SH-SY5Y (cell line): Measurements from ENCODE around the gene RHOXF1.
"Not testable (repeated sequence)": the region's sequence is repeated elsewhere in the genome, so short reads cannot be mapped to it uniquely, and the experiment has no call there.

Source experiments
- GATA2 ChIP-seq: IDR thresholded peaks from 2 replicates; pipeline ENCODE4 v1.6.1; 2011; ENCODE audit warnings: mild to moderate bottlenecking, low read depth, low read length
- GATA3 ChIP-seq: IDR thresholded peaks from 2 replicates; pipeline ENCODE4 v1.6.1; 2011; ENCODE audit warnings: low read depth, mild to moderate bottlenecking, low read length, moderate library complexity

RHOXF1 gene, protein sequence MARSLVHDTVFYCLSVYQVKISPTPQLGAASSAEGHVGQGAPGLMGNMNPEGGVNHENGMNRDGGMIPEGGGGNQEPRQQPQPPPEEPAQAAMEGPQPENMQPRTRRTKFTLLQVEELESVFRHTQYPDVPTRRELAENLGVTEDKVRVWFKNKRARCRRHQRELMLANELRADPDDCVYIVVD

GRCh38 chrX:120115438-120115963, at the start of gene RHOXF1:
Gene RHOXF1, minus strand, starts transcription at chrX:120115913. Its CDS starts 51 bp downstream, at chrX:120115862.
- TF ChIP-seq GATA3 (no peak), GATA2 (no peak)

DNA sequence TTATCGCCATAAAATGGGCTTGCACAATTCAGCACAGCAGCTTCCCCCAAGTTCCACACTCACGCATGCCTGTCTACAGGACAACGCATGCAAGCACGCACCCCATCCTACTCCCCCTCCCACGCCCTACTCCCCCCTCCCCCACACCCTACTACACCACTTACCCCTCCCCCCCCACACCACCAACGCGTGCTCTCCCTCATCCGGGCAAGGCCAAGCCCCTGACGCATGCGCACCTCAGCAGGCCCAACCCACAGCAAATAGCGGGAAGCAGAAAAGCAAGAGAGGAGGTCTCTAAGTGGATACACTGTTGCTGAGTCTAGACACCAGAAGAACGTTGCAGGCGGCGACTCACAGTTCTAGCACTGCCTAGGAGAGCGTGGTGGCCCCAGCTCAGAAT, 42.6 kb upstream of the RHOXF1 start, which contains the start of gene RHOXF2:
TSS of gene RHOXF2 (plus strand) at position 301 of the 400 bp plus-strand sequence. CDS start 138 bp downstream, outside the sequence.
- not testable (repeated sequence) for TF ChIP-seq GATA3, GATA2

DNA sequence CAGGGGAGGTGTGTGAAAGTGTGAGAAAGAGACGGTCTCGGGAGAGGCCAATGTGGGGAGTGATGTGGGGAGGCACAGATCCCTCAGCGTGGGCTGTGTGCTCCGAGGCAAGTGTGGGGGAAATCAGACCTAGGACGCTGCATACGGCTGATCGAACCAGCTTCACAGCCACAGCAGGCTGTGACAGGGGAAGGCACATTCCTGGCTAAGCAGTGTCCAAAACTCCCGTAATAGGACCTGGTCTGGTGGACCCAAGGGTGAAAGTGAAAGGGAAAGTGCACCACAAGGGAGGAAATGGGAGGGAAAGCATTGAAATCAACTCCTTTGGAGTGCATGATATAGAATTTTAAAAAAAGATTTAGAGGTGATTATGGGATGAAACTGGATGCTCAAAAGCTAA, 31.8 kb upstream of the RHOXF1 start:
- TF ChIP-seq GATA2: no peak
- no peak for TF ChIP-seq GATA3

- TF ChIP-seq GATA2 (no peak), GATA3 (no peak)
Measured at GRCh38 chrX:120145295-120145925, 29.7 kb upstream of the RHOXF1 start.

- TF ChIP-seq GATA3 (no peak), GATA2 (no peak)
Measured at GRCh38 chrX:120144178-120144844, 28.6 kb upstream of the RHOXF1 start.

DNA sequence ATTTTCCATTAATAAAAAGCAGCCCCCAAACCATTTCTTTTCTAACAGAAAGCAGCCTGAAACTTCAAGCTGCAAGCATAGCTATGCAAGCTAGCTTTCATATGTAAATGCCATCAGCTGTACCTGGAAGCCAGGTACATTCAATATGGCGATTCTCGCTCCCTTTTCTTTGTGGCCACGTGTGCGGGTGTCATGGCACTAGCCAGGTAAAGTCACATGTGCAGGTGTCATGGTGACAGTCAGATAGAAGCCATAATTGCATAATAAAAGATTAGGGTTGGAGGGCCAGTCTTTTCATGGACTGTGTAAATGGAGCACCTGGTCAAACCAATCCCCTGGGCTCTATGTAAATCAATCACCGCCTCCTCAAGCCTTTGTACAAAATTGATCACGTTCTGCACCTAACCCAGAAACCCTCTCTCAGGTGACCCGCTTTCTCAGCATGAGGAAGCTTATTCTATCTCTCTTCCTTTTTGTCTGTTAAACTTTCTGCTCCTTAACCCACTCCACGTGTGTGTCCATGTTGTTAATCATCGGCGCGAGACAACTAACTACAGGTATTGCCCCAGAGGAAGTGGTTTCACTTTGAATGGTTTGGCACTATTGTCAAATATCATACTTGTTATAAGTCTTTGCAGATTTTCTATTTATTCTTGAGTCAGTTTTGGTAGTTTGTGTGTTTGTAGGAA, 24.7 kb upstream of the RHOXF1 start:
- TF ChIP-seq GATA2 (no peak), GATA3 (no peak)

DNA sequence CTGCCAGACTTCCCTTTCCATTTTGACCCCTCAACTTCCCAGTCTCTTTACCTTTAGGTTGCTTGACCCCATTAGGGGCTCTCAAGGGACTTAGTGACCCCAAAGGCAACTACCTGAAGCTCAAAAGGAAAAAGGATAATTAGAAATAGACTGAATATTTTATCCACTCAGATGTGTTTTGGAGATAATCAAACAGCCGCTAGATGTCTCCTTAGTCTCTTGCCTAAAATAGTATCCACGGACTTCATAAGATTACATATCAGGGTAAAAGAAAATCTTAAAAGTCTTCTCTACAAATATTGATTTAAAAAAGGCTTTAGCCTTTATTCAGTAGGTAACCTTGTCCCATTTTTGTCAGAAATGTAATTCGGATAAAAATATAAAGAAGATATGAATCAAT, 21.7 kb upstream of the RHOXF1 start:
- TF ChIP-seq GATA3 (no peak), GATA2 (no peak)

- TF ChIP-seq GATA3 (no peak), GATA2 (no peak)
Measured at GRCh38 chrX:120136840-120137239, 21.1 kb upstream of the RHOXF1 start.

DNA sequence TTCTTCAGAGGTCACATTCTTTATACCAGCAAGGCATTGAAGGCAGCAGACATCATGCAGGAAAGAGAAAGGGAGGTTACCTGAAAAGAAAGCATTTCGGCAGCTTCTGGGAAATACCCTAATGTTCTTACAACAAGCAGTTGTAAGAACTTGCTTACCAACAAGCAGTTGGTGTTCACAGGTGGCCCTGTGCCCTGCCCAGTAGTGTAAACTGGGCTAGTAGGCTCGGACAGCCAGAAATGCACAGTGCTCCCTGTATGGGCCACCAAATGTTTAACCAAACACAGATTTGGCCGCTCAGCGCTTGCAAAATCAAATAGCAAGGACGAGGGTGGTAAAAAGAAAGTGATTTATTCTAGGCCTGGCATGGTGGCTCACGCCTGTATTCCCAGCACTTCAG, 20.4 kb upstream of the RHOXF1 start:
- TF ChIP-seq GATA3: no peak
- TF ChIP-seq GATA2: no peak

- TF ChIP-seq GATA2: no peak
- TF ChIP-seq GATA3: no peak
Measured at GRCh38 chrX:120125444-120125843, 9.7 kb upstream of the RHOXF1 start.

DNA sequence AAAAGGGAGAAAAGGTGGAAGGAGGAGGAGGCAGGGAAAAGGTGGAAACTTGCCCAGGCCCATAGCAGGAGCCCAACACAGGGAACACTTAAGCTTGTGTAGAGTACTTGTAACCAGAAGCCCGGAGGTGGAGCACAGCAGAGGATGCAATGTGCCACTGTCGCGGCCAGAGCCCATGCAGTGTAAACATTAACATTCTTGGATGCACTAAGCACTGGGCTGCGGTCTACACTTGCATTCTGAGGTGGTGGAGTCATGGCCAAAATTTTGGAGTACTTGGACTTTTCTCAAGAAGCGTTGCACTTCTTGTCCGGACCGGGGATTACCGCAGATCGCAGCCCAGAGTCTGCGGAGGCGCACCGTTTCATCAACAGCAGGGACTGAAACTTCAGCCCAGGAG, 4.5 kb upstream of the RHOXF1 start:
- TF ChIP-seq GATA3 (no peak), GATA2 (no peak)

DNA sequence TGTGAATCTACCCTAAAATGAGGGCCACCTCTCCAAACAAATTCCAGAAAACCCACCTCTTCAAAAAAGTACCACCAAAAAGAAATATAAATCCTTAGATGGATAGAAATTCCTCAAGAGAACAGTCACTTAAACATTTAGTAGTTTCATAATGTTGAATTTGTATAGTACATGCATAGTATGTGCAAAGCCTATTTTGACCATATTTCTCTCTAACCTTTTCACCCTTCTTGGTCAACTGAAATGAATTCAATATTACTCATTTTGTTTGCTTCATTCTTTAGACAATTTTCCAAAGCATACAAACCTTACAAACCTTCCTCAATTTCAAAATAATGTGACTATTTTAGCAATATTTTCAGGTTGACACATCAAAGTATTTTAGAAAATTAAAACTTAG, 4.1 kb downstream of the RHOXF1 start:
- TF ChIP-seq GATA3: no peak
- no peak for TF ChIP-seq GATA2

GRCh38 chrX:120109378-120109777, 6.3 kb downstream of the RHOXF1 start:
- no peak for TF ChIP-seq GATA3
- TF ChIP-seq GATA2: no peak

DNA sequence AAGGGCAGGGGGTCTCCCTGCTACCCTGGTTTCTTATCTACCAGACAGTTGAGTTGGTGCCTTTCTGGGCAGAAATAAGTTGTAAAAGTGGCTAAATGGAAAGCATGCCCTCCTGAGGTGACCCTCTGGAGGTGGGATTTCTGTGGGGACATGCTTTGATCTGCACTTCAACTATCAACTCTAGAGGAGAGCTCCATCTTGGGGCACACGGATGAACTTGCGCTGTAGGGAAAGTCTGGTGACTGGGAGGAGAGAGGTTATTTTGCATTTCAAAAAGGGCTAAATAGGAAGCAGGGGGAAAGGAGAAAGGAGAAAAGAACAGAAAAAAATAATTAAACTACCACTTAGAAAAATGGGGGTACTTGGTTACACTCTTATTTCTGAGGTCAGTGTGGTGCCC, 25.5 kb downstream of the RHOXF1 start:
- TF ChIP-seq GATA2 (no peak), GATA3 (no peak)
